ENCODE measurements around the gene FAM3D. TPM values are rescaled to one million over a fixed set of nuclear protein-coding genes. Genes with fewer than 3 reads are reported as not detected.

The FAM3D gene
- polyA plus RNA-seq, 1 donor (not counting 4 experiments of a cell fraction or from before 2014, with no cell fraction given), result not detected

DNA sequence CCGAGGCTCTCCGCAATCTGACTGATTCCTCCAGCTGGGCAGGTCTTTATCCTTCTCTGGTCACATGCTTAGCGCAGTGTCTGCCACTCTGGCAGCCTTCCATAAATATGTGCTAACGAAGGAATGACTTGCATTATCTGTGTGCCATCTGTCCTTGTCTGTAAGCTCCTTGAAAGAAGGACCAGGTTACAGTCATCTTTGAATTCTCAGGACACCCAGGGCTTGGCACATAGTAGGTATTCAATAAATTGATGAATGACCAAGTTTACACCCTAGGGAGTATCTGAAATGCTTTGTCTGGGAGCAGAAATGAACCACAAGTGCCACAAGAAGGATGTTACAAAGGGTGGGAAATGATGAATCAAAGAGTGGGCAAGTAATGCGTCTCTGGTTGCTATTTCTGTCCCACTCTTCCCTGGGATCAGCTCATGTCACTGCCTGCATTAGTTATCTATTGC lies 16.5 kb upstream of the FAM3D start:
- dilution Hi-C loops (cut with MboI; ENCODE audit: extremely low pct_ligation_motif_present, low sequenced_read_pairs), result no loop called here
- H3K27me3 ChIP-seq (ENCODE audit: control insufficient read depth, extremely low read depth, insufficient read depth, low read length), result peaks cover 3% of the 10 kb centered on the region
- no peak overlapping the region for H2AFZ ChIP-seq (ENCODE audit: control insufficient read depth, low read length)
- H3K4me3 ChIP-seq (ENCODE audit: control insufficient read depth in 2 of 3, extremely low read depth in 1 of 3, insufficient read depth in 2 of 3, low read depth in 1 of 3, low read length in 3 of 3), result no peak overlapping the region
- H4K20me1 ChIP-seq (ENCODE audit: control insufficient read depth, extremely low read depth, insufficient read depth, low read length), result no peaks in the 10 kb centered on the region
- H3K9me1 ChIP-seq (ENCODE audit: control insufficient read depth, extremely low read depth, insufficient read depth, low read length), result no peaks in the 10 kb centered on the region
- no peaks in the 10 kb centered on the region for H3K79me2 ChIP-seq (ENCODE audit: control insufficient read depth, insufficient read depth, low read length)
- FAIRE-seq, result no peak
- DNase-seq (ENCODE audit: low read depth, low spot score), result no peak
- H3K4me1 ChIP-seq (ENCODE audit: control insufficient read depth, extremely low read depth, insufficient read depth, low read length), result no peaks in the 10 kb centered on the region
- no peak overlapping the region for H3K4me2 ChIP-seq (ENCODE audit: control insufficient read depth, extremely low read depth, insufficient read depth, low read depth, low read length)
- H3K9me3 ChIP-seq (ENCODE audit: control insufficient read depth, low read depth, low read length), result no peaks in the 10 kb centered on the region
- no peak overlapping the region for H3K9ac ChIP-seq (ENCODE audit: control insufficient read depth, extremely low read depth, insufficient read depth, low read length)
- H3K27ac ChIP-seq (ENCODE audit: control insufficient read depth, insufficient read depth, low read length), result no peak overlapping the region
- H3K36me3 ChIP-seq (ENCODE audit: control insufficient read depth in 2 of 2, extremely low read depth in 1 of 2, insufficient read depth in 2 of 2, low read length in 2 of 2), result no peaks in the 10 kb centered on the region
- TF ChIP-seq, protein P1, sequence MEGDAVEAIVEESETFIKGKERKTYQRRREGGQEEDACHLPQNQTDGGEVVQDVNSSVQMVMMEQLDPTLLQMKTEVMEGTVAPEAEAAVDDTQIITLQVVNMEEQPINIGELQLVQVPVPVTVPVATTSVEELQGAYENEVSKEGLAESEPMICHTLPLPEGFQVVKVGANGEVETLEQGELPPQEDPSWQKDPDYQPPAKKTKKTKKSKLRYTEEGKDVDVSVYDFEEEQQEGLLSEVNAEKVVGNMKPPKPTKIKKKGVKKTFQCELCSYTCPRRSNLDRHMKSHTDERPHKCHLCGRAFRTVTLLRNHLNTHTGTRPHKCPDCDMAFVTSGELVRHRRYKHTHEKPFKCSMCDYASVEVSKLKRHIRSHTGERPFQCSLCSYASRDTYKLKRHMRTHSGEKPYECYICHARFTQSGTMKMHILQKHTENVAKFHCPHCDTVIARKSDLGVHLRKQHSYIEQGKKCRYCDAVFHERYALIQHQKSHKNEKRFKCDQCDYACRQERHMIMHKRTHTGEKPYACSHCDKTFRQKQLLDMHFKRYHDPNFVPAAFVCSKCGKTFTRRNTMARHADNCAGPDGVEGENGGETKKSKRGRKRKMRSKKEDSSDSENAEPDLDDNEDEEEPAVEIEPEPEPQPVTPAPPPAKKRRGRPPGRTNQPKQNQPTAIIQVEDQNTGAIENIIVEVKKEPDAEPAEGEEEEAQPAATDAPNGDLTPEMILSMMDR (optimal IDR thresholded peaks at IDR 0.05 in 1 of 3, IDR thresholded peaks at IDR 0.05 in 1 of 3, conservative IDR thresholded peaks at IDR 0.05 in 1 of 3; ENCODE audit: extremely low read depth in 1 of 3, insufficient read depth in 2 of 3, low read length in 3 of 3), result no peak
- no peak for TF ChIP-seq EZH2 (IDR thresholded peaks at IDR 0.05; ENCODE audit: low read length)

DNA sequence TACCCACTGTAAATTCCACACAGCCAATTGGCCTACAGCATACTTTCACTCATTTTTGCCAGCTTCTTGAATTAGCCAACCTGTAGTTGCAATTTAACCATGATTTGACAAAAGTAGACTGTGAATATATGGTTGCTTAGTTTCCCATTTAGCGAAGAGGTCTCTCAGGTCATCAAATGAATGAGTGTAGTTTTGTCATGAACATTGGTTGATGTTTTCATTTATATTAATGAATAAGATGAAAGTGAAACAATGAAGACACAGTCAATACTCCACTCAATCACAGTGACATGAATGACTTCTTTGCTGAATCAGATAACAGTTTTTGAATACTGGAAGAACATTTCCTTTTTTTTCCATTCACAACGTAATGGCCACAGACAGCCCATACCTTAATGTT lies 15.3 kb upstream of the FAM3D start:
- H3K4me2 ChIP-seq (ENCODE audit: control insufficient read depth, extremely low read depth, insufficient read depth, low read depth, low read length), result no peak overlapping the region
- no peaks in the 10 kb centered on the region for H3K9me3 ChIP-seq (ENCODE audit: control insufficient read depth, low read depth, low read length)
- H2AFZ ChIP-seq (ENCODE audit: control insufficient read depth, low read length), result no peak overlapping the region
- DNase-seq (ENCODE audit: low read depth, low spot score) (no peak), FAIRE-seq (no peak)
- H3K27ac ChIP-seq (ENCODE audit: control insufficient read depth, insufficient read depth, low read length), result no peak overlapping the region
- no peaks in the 10 kb centered on the region for H3K36me3 ChIP-seq (ENCODE audit: control insufficient read depth in 2 of 2, extremely low read depth in 1 of 2, insufficient read depth in 2 of 2, low read length in 2 of 2)
- no peaks in the 10 kb centered on the region for H4K20me1 ChIP-seq (ENCODE audit: control insufficient read depth, extremely low read depth, insufficient read depth, low read length)
- dilution Hi-C loops (cut with MboI; ENCODE audit: extremely low pct_ligation_motif_present, low sequenced_read_pairs), result no loop called here
- no peaks in the 10 kb centered on the region for H3K79me2 ChIP-seq (ENCODE audit: control insufficient read depth, insufficient read depth, low read length)
- TF ChIP-seq EZH2 (IDR thresholded peaks at IDR 0.05; ENCODE audit: low read length), result no peak
- TF ChIP-seq, protein P1 (optimal IDR thresholded peaks at IDR 0.05 in 1 of 3, IDR thresholded peaks at IDR 0.05 in 1 of 3, conservative IDR thresholded peaks at IDR 0.05 in 1 of 3; ENCODE audit: extremely low read depth in 1 of 3, insufficient read depth in 2 of 3, low read length in 3 of 3), result no peak
- no peak overlapping the region for H3K4me3 ChIP-seq (ENCODE audit: control insufficient read depth in 2 of 3, extremely low read depth in 1 of 3, insufficient read depth in 2 of 3, low read depth in 1 of 3, low read length in 3 of 3)
- no peaks in the 10 kb centered on the region for H3K9me1 ChIP-seq (ENCODE audit: control insufficient read depth, extremely low read depth, insufficient read depth, low read length)
- peaks cover 3% of the 10 kb centered on the region for H3K27me3 ChIP-seq (ENCODE audit: control insufficient read depth, extremely low read depth, insufficient read depth, low read length)
- no peaks in the 10 kb centered on the region for H3K4me1 ChIP-seq (ENCODE audit: control insufficient read depth, extremely low read depth, insufficient read depth, low read length)
- no peak overlapping the region for H3K9ac ChIP-seq (ENCODE audit: control insufficient read depth, extremely low read depth, insufficient read depth, low read length)

Data from keratinocyte (primary cell).